Heart left ventricle (tissue), 16 donors: ENCODE measurements around the gene AKR7A2. TPM values are rescaled to one million over a fixed set of nuclear protein-coding genes. Genes with fewer than 3 reads are reported as not detected.

ENCODE experiments used
- ATAC-seq, 4 donors: fragments of 200-7000 bp; cut with Tn5 transposase; one replicate each; pipeline ENCODE4 v1.9.1; 2020 to 2022; ENCODE audit warnings: moderate library complexity in 4 of 4, mild to moderate bottlenecking in 3 of 4, moderate number of reproducible peaks in 1 of 4
- DNase-seq, 5 donors: peaks; one replicate each; pipeline ENCODE4 v3.0.0-alpha.2; 2020
- H3K27ac ChIP-seq, 12 donors: fragments of 200-600 bp; sonication (generic) in 4 of 12; one replicate each; pipeline versions ENCODE4 v1.5.0 to v1.8.0; 2016 to 2022; ENCODE audit warnings: mild to moderate bottlenecking in 2 of 12
- H3K27me3 ChIP-seq, 9 donors: fragments of 200-600 bp; sonication (generic) in 2 of 9; one replicate each; pipeline versions ENCODE4 v1.5.1 to v1.8.0; 2016 to 2022; ENCODE audit warnings: mild to moderate bottlenecking in 3 of 9
- H3K36me3 ChIP-seq, 9 donors: fragments of 200-600 bp; sonication (generic) in 2 of 9; one replicate each; pipeline versions ENCODE4 v1.5.0 to v1.8.0; 2018 to 2022; ENCODE audit warnings: mild to moderate bottlenecking in 2 of 9
- H3K4me1 ChIP-seq, 12 donors: fragments of 200-600 bp; sonication (generic) in 4 of 12; one replicate each; pipeline versions ENCODE4 v1.5.0 to v1.8.0; 2016 to 2022; ENCODE audit warnings: mild to moderate bottlenecking in 3 of 12
- H3K4me3 ChIP-seq, 12 donors: fragments of 200-600 bp; sonication (generic) in 4 of 12; one replicate each; pipeline versions ENCODE4 v1.5.0 to v1.8.0; 2017 to 2022; ENCODE audit warnings: mild to moderate bottlenecking in 9 of 12, moderate library complexity in 4 of 12
- H3K9me3 ChIP-seq, 12 donors: fragments of 200-600 bp; sonication (generic) in 4 of 12; one replicate each; pipeline versions ENCODE4 v1.5.0 to v1.8.0; 2016 to 2022; ENCODE audit warnings: mild to moderate bottlenecking in 1 of 12
- POLR2A ChIP-seq, 2 donors: fragments of 450-650 bp; IDR thresholded peaks; one replicate each; pipeline ENCODE4 v1.6.1; 2017; ENCODE audit warnings: antibody characterized with exemption in 2 of 2, mild to moderate bottlenecking in 2 of 2, moderate library complexity in 2 of 2
- WGBS, 4 donors: extraction: QIAGEN DNeasy Blood & Tissue Kit in 2 of 4; methylation state at CpG; one replicate each; pipeline versions ENCODE4 v1.1.5 to v1.1.7; 2013 to 2018; 5-methylcytosine and 5-hydroxymethylcytosine counted together
- intact Hi-C, 10 donors: fragments of 100-400 bp; cut with DNase I; formaldehyde crosslinking; loops; one replicate each; pipeline versions ENCODE4 v1.11.1 to v1.14.2; 2022
- polyA plus RNA-seq, 2 donors: library from polyadenylated mRNA; stranded (reverse); fragments of 200-250 nt; gene quantifications; one replicate each; pipeline ENCODE4 v1.2.3, GENCODE V29; 2013
- total RNA-seq, 9 donors: library from RNA; depleted of rRNA in 2 of 9; stranded (reverse); fragments of >200 nt in 2 of 9; fragmentation: NEBNext Ultra II Directional in 3 of 9; extraction: Animal tissue kit (Norgen Biotek cat#: 25700) in 3 of 9; gene quantifications; one replicate each; pipeline versions ENCODE4 v1.1.0 to v1.2.4, GENCODE V29; 2016 to 2023
- TF ChIP-seq, protein P1 (sequence below), 12 donors: fragments of 200-600 bp; sonication (generic) in 4 of 12; IDR thresholded peaks; one replicate each; pipeline versions ENCODE4 v1.5.0 to v1.8.0; 2018 to 2022; ENCODE audit warnings: antibody characterized with exemption in 12 of 12, mild to moderate bottlenecking in 5 of 12
- donor health status: ischemic (EF 13 %, LVEDD 7.1; RV severe dilation, severe dysfunction).
- donor health status: healthy with polysubstance abuse.
- donor health status: DM: no; HTN: yes; CAD: no.
- donor health status: DM: no; HTN: no; CAD: no.
- donor health status: ischemic (EF 25% LVEDD 6.9; RV normal size, moderate dysfunction).
- donor health status: ischemic (EF 25% LVEDD 5.7; RV mildly dilated, moderate dysfunction).
- donor health status: healthy.
- donor health status: DM: yes; HTN: yes; CAD: no.
- donor health status: ischemic (EF 35%, LVEDD 5.7; RV mildly dilated, moderate dysfunction).
- donor health status: nonischemic (EF 11% LVEDD 7.7; RV severe dilation, severe dysfunction).
- donor health status: DM: yes; HTN: yes; CAD: no.
- donor health status: PGD.
- donor health status: ischemic (EF 29% LVEDD 5.4; RV normal size, mild dysfunction).
- donor health status: nonischemic (EF 23%, LVEDD 6.1; RV moderate dilation, normal function).

Gene AKR7A2
- total and polyA plus RNA-seq, 11 donors = 13.8 to 97.5 (median 41.9) TPM

DNA sequence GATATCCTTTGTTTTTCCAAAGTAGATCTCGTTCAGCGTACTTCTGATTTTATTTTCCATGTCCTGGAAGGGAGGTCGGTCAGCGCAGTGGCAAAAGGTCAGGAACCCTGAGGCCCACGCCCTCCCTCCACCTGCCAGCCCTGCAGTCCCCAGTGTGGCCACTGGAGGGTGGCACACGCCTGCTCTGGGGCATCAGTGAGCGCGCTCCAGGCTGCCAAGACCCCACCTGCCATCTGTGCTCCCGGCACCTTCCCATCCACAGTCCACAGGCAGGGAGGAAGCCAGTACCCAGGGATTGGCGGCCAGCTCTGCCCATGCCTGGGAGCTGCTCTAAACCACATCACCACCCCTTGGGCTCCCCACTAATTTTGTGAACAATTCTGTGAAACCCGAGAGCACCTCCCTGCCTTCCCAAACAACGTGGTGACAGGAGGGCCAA lies 32.4 kb upstream of the AKR7A2 start:
- intact Hi-C loops = loop anchor here in 9 of 10 donors (1.0 to 5.0 kb wide), 8 partner anchors 43 to 313 kb away; no protein-coding TSS in a partner anchor
- Histone ChIP-seq H3K4me1 (peaks cover 0 to 27% (median 9%) of the 10 kb centered on the region in 12 donors), H3K4me3 (no peak overlapping the region), H3K36me3 (peaks cover 2 to 84% (median 62%) of the 10 kb centered on the region in 9 donors), H3K9me3 (no peaks in the 10 kb centered on the region), H3K27ac (peak overlapping the region in 1 of 12 donors; percentile 3), H3K27me3 (no peaks in the 10 kb centered on the region)
- no peak for TF ChIP-seq POLR2A (IDR thresholded peaks at IDR 0.05)
- TF ChIP-seq, protein P1, sequence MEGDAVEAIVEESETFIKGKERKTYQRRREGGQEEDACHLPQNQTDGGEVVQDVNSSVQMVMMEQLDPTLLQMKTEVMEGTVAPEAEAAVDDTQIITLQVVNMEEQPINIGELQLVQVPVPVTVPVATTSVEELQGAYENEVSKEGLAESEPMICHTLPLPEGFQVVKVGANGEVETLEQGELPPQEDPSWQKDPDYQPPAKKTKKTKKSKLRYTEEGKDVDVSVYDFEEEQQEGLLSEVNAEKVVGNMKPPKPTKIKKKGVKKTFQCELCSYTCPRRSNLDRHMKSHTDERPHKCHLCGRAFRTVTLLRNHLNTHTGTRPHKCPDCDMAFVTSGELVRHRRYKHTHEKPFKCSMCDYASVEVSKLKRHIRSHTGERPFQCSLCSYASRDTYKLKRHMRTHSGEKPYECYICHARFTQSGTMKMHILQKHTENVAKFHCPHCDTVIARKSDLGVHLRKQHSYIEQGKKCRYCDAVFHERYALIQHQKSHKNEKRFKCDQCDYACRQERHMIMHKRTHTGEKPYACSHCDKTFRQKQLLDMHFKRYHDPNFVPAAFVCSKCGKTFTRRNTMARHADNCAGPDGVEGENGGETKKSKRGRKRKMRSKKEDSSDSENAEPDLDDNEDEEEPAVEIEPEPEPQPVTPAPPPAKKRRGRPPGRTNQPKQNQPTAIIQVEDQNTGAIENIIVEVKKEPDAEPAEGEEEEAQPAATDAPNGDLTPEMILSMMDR (IDR thresholded peaks at IDR 0.05) = peak; percentile 80 to 96 (median 87)
- WGBS, 4 donors = 60 to 68% (median 62%) methylated on average over 12 of the region's 12 CpGs
- ATAC-seq (peak; percentile 44 to 75 (median 72)), DNase-seq (peak; percentile 34 to 78 (median 59))

- intact Hi-C loops = loop anchor here (1.0 to 5.0 kb wide), 8 partner anchors 44 to 314 kb away; no protein-coding TSS in a partner anchor
- no peak overlapping the region for H3K4me3 ChIP-seq
- peak overlapping the region in 1 of 12 donors; percentile 3 for H3K27ac ChIP-seq
- DNase-seq (no peak), ATAC-seq (no peak)
- TF ChIP-seq POLR2A (IDR thresholded peaks at IDR 0.05) = no peak
- TF ChIP-seq, protein P1 (IDR thresholded peaks at IDR 0.05) = no peak
- peaks cover 2 to 84% (median 61%) of the 10 kb centered on the region in 9 donors for H3K36me3 ChIP-seq
- no peaks in the 10 kb centered on the region for H3K9me3 ChIP-seq
- H3K4me1 ChIP-seq = peaks cover 0 to 27% (median 9%) of the 10 kb centered on the region in 12 donors
- H3K27me3 ChIP-seq = no peaks in the 10 kb centered on the region
- WGBS, 4 donors = 89 to 93% (median 91%) methylated on average over 15 to 20 of the region's 20 CpGs
Observed at GRCh38 chr1:19343617-19344350, 31.8 kb upstream of the AKR7A2 start.

DNA sequence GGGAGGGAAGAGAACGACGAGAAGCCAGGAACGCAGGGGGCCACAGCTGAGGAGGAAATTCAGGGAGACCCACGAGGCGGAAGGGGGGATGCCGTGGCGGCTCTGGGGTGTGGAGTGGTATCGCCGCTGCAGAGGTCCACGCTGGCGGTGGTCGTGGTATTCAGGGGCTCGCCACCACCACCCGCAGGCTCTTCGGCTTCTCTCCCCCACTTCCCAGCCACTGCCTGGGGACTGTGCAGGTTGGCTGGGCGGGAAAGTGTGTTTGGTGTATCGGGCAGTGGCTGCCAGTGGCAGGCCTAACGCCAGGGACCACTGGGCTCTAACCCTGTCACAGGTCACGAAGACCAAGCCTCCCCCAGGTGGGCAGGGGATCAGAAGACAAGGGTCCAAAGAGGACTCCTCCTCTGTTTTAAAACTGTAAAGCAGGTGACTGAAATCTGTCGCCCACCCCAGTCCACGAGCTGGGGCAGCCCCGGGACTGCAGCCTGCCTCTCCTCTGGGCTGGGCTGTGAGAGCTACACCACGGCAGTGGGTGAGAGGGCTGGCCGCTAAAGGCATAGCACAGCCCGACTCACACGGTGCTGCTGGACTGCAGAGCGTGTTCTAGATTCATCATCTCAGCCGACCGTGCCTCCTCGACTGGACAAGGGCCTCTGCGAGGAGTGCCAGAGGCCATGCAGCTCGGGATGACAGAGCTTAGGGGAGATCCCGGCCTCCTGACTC lies 31.1 kb upstream of the AKR7A2 start:
- H3K4me1 ChIP-seq = peaks cover 0 to 27% (median 9%) of the 10 kb centered on the region in 12 donors
- DNase-seq (no peak), ATAC-seq (no peak)
- WGBS, 4 donors = 85 to 92% (median 87%) methylated on average over 24 to 33 of the region's 33 CpGs
- H3K27ac ChIP-seq = no peak overlapping the region
- H3K9me3 ChIP-seq = no peaks in the 10 kb centered on the region
- H3K27me3 ChIP-seq = no peaks in the 10 kb centered on the region
- intact Hi-C loops = loop anchor here in 5 of 10 donors (2.0 to 5.0 kb wide), 5 partner anchors 44 to 314 kb away; no protein-coding TSS in a partner anchor
- H3K4me3 ChIP-seq = no peak overlapping the region
- H3K36me3 ChIP-seq = peaks cover 2 to 84% (median 66%) of the 10 kb centered on the region in 9 donors
- TF ChIP-seq, protein P1 (IDR thresholded peaks at IDR 0.05) = no peak
- TF ChIP-seq POLR2A (IDR thresholded peaks at IDR 0.05) = no peak
